C1 segment of cervical spinal cord (tissue), 14 donors: Measurements from ENCODE around the gene OTUD7B.

ENCODE experiments used
- DNase-seq, 14 donors: peaks; one replicate each; lab custom pipeline; 2025; lab: John Stamatoyannopoulos, UW

The OTUD7B gene

GRCh38 chr1:149917571-149918144, 92.9 kb downstream of the OTUD7B start, which contains the start of gene SV2A:
TSS of gene SV2A (minus strand) at chr1:149917844. CDS start at chr1:149913840, 4,004 bp downstream.
- DNase-seq, result peak in 12 of 14 donors; percentile 7 to 88 (median 40)

GRCh38 chr1:149916898-149917252, 93.7 kb downstream of the OTUD7B start:
- peak in 1 of 14 donors; percentile 16 for DNase-seq

- DNase-seq, result no peak
These were observed 94.2 kb downstream of the OTUD7B start for GRCh38 chr1:149916193-149916897.

GRCh38 chr1:149915429-149916192, 94.9 kb downstream of the OTUD7B start:
- no peak for DNase-seq

- no peak for DNase-seq
These were observed 96.0 kb downstream of the OTUD7B start for GRCh38 chr1:149914545-149914944.

- no peak for DNase-seq
These were observed 103.9 kb downstream of the OTUD7B start for GRCh38 chr1:149906570-149907075.

GRCh38 chr1:149903836-149904491, 106.6 kb downstream of the OTUD7B start:
- DNase-seq, result no peak

- DNase-seq, result peak; percentile 50 to 93 (median 88)
These were observed 110.9 kb downstream of the OTUD7B start, which contains the start of gene BOLA1 for GRCh38 chr1:149899460-149900284. TSS of gene BOLA1 (plus strand) at chr1:149899568. CDS start at chr1:149900060, 492 bp downstream.

GRCh38 chr1:149896575-149896974, 114.0 kb downstream of the OTUD7B start:
- no peak for DNase-seq

- peak in 2 of 14 donors; percentile 11 to 47 for DNase-seq
These were observed 121.6 kb downstream of the OTUD7B start for GRCh38 chr1:149888999-149889289.

GRCh38 chr1:149888247-149888998, 122.1 kb downstream of the OTUD7B start:
- DNase-seq, result peak in 13 of 14 donors; percentile 6 to 90 (median 75)
